ENCODE measurements around the gene MTERF4. TPM values are rescaled to one million over a fixed set of nuclear protein-coding genes. Genes with fewer than 3 reads are reported as not detected.

MTERF4 gene
- total and polyA plus RNA-seq, 10 of the 15 experiments (the other 5 are each of a cell fraction or from before 2014, with no cell fraction given), result 36.7 to 69.1 (median 45.5) TPM

DNA sequence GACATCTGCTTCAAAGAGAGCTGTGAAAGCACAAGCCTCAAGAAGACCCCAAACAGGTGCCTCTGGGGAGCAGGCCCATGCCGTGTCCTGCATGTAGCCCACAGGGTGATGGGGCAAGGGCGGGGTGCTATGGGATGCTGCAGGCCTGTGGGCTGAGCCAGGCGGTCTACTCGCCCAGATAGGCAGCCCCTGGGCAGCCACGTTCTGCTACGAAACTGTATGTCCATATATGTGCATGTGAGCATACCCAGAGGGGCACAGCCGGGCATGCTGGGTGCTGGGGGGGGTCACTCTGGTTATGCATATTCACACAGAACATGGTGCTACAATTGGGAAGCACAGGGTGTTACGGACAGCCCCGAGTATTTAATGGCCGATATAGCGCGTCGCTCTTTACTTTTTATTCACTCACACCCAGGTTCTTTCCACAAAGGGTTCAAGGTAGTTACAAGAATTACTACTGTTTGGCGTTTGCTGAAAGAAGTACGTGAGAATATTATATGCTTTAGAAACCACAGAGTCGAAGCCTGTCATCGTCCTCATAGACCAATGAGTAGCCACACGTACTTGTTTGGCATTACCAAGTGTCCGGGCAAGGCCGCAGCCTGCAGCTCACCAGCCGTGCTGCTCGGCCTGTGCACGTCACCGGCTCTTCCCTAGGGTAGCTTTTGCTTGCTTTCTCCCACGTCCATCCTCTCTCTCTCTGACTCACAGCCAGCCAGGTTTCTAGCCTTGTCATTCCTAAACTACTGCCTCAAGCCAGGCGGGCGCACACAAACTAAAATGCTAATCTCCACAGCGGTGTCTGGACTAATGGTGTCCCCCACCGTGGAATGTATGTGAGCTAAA lies 14.4 kb downstream of the MTERF4 start:
- peak; percentile 64 for FAIRE-seq
- Histone ChIP-seq H3K79me2 (ENCODE audit: control insufficient read depth, insufficient read depth, low read length) (no peaks in the 10 kb centered on the region; the same call in 1 of the 2 replicates), H4K20me1 (ENCODE audit: control insufficient read depth, insufficient read depth) (no peaks in the 10 kb centered on the region), H3K4me3 (no peak overlapping the region), H3K4me2 (ENCODE audit: control insufficient read depth, insufficient read depth) (peak overlapping the region; percentile 60), H3K9ac (ENCODE audit: control insufficient read depth, insufficient read depth, low read length) (peak overlapping the region; percentile 69), H3K9me3 (replicated peaks; ENCODE audit: control insufficient read depth, insufficient read depth, low read length) (no peaks in the 10 kb centered on the region; the same call in 2 of the 3 replicates), H3K4me1 (ENCODE audit: control insufficient read depth, insufficient read depth, low read length) (peaks cover 19% of the 10 kb centered on the region), H3K36me3 (ENCODE audit: control insufficient read depth in 2 of 2, insufficient read depth in 2 of 2, low read length in 1 of 2) (peaks cover 9 to 23% of the 10 kb centered on the region in 2 experiments), H3K27me3 (replicated peaks in 1 of 2; ENCODE audit: control insufficient read depth in 2 of 2, insufficient read depth in 2 of 2, low read length in 1 of 2) (no peaks in the 10 kb centered on the region), H3K27ac (ENCODE audit: control insufficient read depth, insufficient read depth) (peak overlapping the region; percentile 88), H2AFZ (ENCODE audit: control insufficient read depth, low read depth, low read length) (peak overlapping the region; percentile 19; the same call in 1 of the 2 replicates)
- ATAC-seq, result peak; percentile 88
- TSS peak; percentile 42 for BruUV-seq (replicated peaks)
- WGBS (ENCODE audit: insufficient coverage, insufficient replicate concordance, low lambda C conversion rate, missing lambda C conversion rate), result 13% methylated on average over 29 of the region's 29 CpGs
- ChIA-PET CTCF (interaction anchor here (0.8 to 2.0 kb wide), 8 partner anchors 9 to 791 kb away, joined by 3 to 7 read pairs (median 3); partner anchors contain the start of gene MTERF4), RAD21 (ENCODE audit: unreplicated experiment) (interaction anchor here (0.9 to 1.7 kb wide), 10 partner anchors 9 to 63 kb away, joined by 3 to 13 read pairs (median 4); partner anchors contain the start of genes PASK and PPP1R7), POLR2A (interaction anchor here (0.6 to 3.4 kb wide), 6 partner anchors 13 to 231 kb away, joined by 4 to 22 read pairs (median 4); partner anchors contain the start of genes MTERF4, PASK and PPP1R7), SMC1A (ENCODE audit: uncharacterized antibody, unreplicated experiment) (interaction anchor here (0.6 to 2.0 kb wide), 14 partner anchors 8 to 271 kb away, joined by 3 to 12 read pairs (median 3); partner anchors contain the start of genes PASK and PPP1R7)
- intact Hi-C loops (cut with micrococcal nuclease; ENCODE audit: unreplicated experiment), result loop anchor here (1.0 to 10.0 kb wide), 2 partner anchors 10 to 57 kb away; partner anchors contain the start of gene PASK
- in situ Hi-C loops (cut with MboI), result no loop called here
- DNase-seq (ENCODE audit: low read depth, low spot score), result peak; percentile 78
- TF ChIP-seq ZZZ3 (IDR thresholded peaks at IDR 0.05; ENCODE audit: control insufficient read depth, insufficient read length, low read depth) (no peak), NR2F1 (conservative IDR thresholded peaks at IDR 0.05) (no peak; the same call in 1 of the 2 replicates), SIX5 (IDR thresholded peaks at IDR 0.05; ENCODE audit: low read depth, low read length, severe bottlenecking) (no peak), MEF2B (IDR thresholded peaks at IDR 0.05; ENCODE audit: partially characterized antibody, poor library complexity, severe bottlenecking) (peak; percentile 15), CREM (IDR thresholded peaks at IDR 0.05; ENCODE audit: low read depth) (peak; percentile 78), TCF12 (IDR thresholded peaks at IDR 0.05; ENCODE audit: low read depth, low read length) (peak; percentile 79; the same call in 1 of the 2 replicates)
- TF ChIP-seq, protein P1, sequence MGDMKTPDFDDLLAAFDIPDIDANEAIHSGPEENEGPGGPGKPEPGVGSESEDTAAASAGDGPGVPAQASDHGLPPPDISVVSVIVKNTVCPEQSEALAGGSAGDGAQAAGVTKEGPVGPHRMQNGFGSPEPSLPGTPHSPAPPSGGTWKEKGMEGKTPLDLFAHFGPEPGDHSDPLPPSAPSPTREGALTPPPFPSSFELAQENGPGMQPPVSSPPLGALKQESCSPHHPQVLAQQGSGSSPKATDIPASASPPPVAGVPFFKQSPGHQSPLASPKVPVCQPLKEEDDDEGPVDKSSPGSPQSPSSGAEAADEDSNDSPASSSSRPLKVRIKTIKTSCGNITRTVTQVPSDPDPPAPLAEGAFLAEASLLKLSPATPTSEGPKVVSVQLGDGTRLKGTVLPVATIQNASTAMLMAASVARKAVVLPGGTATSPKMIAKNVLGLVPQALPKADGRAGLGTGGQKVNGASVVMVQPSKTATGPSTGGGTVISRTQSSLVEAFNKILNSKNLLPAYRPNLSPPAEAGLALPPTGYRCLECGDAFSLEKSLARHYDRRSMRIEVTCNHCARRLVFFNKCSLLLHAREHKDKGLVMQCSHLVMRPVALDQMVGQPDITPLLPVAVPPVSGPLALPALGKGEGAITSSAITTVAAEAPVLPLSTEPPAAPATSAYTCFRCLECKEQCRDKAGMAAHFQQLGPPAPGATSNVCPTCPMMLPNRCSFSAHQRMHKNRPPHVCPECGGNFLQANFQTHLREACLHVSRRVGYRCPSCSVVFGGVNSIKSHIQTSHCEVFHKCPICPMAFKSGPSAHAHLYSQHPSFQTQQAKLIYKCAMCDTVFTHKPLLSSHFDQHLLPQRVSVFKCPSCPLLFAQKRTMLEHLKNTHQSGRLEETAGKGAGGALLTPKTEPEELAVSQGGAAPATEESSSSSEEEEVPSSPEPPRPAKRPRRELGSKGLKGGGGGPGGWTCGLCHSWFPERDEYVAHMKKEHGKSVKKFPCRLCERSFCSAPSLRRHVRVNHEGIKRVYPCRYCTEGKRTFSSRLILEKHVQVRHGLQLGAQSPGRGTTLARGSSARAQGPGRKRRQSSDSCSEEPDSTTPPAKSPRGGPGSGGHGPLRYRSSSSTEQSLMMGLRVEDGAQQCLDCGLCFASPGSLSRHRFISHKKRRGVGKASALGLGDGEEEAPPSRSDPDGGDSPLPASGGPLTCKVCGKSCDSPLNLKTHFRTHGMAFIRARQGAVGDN (IDR thresholded peaks at IDR 0.05), result peak; percentile 96
- TF ChIP-seq, protein P2, sequence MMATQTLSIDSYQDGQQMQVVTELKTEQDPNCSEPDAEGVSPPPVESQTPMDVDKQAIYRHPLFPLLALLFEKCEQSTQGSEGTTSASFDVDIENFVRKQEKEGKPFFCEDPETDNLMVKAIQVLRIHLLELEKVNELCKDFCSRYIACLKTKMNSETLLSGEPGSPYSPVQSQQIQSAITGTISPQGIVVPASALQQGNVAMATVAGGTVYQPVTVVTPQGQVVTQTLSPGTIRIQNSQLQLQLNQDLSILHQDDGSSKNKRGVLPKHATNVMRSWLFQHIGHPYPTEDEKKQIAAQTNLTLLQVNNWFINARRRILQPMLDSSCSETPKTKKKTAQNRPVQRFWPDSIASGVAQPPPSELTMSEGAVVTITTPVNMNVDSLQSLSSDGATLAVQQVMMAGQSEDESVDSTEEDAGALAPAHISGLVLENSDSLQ (IDR thresholded peaks at IDR 0.05), result no peak; the same call in 1 of the 2 replicates
- TF ChIP-seq, protein P3, sequence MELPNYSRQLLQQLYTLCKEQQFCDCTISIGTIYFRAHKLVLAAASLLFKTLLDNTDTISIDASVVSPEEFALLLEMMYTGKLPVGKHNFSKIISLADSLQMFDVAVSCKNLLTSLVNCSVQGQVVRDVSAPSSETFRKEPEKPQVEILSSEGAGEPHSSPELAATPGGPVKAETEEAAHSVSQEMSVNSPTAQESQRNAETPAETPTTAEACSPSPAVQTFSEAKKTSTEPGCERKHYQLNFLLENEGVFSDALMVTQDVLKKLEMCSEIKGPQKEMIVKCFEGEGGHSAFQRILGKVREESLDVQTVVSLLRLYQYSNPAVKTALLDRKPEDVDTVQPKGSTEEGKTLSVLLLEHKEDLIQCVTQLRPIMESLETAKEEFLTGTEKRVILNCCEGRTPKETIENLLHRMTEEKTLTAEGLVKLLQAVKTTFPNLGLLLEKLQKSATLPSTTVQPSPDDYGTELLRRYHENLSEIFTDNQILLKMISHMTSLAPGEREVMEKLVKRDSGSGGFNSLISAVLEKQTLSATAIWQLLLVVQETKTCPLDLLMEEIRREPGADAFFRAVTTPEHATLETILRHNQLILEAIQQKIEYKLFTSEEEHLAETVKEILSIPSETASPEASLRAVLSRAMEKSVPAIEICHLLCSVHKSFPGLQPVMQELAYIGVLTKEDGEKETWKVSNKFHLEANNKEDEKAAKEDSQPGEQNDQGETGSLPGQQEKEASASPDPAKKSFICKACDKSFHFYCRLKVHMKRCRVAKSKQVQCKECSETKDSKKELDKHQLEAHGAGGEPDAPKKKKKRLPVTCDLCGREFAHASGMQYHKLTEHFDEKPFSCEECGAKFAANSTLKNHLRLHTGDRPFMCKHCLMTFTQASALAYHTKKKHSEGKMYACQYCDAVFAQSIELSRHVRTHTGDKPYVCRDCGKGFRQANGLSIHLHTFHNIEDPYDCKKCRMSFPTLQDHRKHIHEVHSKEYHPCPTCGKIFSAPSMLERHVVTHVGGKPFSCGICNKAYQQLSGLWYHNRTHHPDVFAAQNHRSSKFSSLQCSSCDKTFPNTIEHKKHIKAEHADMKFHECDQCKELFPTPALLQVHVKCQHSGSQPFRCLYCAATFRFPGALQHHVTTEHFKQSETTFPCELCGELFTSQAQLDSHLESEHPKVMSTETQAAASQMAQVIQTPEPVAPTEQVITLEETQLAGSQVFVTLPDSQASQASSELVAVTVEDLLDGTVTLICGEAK (IDR thresholded peaks at IDR 0.05; ENCODE audit: borderline replicate concordance), result no peak
- TF ChIP-seq, protein P4, sequence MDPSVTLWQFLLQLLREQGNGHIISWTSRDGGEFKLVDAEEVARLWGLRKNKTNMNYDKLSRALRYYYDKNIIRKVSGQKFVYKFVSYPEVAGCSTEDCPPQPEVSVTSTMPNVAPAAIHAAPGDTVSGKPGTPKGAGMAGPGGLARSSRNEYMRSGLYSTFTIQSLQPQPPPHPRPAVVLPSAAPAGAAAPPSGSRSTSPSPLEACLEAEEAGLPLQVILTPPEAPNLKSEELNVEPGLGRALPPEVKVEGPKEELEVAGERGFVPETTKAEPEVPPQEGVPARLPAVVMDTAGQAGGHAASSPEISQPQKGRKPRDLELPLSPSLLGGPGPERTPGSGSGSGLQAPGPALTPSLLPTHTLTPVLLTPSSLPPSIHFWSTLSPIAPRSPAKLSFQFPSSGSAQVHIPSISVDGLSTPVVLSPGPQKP (IDR thresholded peaks at IDR 0.05; ENCODE audit: low read depth, low read length), result no peak
